Stromal cell of bone marrow (primary cell): ENCODE data around the gene CARS1.
"Not testable (repeated sequence)": the region's sequence is repeated elsewhere in the genome, so short reads cannot be mapped to it uniquely, and the experiment has no call there.

ENCODE experiments used
- DNase-seq: peaks from one replicate; pipeline ENCODE4 v3.0.0-alpha.2; 2012; ENCODE audit warnings: low read depth

CARS1 gene

GRCh38 chr11:3089236-3090061, 32.2 kb upstream of the CARS1 start:
- DNase-seq, result no peak

DNA sequence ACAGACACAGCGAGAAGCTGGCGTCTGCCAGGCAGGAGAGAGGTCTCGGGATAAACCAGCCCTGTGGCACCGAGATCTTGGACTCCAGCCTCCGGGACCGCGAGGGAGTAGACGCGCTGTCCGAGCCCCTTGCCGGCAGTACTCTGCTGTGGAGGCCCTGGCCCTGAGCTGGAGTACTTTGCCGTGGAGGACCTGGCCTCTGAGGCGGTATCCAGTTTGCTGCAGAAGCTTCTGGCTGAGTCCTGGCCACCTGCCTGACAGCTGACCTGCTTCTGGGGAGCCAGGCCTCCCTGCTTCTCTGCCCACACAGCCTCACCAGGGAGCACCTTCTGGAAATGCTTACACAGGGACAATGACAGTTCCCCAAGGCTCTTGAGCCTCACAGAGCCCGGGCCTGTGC, 31.6 kb upstream of the CARS1 start:
- DNase-seq, result no peak

DNA sequence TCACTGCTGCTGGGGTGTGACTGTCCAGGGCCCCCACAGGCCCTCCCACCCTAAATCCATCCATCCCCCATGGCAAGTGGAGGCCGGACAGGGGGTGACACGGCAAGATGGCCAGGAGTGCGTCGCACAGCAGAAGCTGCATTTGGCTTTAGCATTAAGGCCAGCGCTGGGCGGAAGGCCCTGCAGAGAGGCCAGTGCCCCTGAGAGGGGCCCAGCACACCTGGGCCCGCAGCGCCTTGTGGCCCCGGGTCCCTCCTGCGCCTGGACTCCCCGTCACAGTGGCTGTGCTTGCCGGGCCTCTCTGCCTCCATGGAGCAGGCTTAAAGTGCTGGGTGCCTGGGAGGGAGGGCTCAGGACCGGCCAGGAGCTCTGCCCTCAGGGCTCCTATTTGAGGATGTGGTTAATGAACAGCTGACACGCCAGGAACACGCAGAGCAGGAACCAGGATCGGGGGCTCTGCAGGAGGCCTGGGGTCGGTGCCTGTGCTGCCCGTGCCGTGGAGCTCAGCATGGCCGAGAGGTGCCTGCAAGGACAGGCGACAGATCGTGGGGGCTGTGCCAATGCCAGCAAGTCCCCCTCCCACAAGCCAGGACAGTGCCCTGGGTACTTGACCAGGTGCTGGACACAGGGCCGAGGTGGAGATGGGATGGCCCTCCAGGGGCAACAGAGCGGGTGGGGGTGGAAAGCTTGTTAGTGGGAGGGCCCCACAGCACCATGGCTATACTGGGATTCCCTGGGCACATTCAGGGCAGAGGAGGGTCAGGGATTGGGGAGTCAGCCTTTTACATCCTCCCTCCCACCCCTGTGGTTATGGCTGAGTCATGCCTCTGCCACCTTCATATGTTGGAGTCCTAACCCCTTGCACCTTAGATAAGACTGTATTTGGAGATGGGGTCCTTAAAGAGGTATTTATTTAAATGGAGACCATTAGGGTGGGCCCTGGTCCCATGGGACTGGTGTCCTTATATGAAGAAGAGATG, 30.9 kb upstream of the CARS1 start:
- DNase-seq, result no peak

- no peak for DNase-seq
These were observed 30.1 kb upstream of the CARS1 start for GRCh38 chr11:3087373-3087772.

DNA sequence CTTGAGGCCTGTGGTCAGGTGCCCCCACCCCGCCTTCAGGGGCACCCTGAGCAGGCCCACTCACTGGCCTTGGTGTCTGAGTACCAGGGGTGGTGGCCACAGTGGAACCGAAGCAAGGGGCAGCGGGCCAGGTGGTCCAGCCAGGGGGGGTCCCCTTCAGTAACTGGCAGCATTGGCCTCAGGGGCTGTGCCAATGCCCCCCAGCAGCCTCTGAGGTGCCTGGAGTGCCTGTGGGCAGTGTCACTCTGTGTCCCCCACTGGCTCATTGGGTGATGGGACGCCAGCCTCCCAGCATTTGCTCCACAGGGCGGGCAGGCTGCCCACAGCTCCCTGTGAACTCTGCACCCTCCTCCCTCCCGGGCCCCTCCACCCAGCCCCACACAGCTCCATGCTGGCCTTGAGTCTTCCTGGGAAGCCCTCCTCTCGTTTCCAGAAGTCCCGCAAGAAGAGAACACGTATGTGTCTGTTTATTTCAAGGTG, 29.5 kb upstream of the CARS1 start:
- no peak for DNase-seq

DNA sequence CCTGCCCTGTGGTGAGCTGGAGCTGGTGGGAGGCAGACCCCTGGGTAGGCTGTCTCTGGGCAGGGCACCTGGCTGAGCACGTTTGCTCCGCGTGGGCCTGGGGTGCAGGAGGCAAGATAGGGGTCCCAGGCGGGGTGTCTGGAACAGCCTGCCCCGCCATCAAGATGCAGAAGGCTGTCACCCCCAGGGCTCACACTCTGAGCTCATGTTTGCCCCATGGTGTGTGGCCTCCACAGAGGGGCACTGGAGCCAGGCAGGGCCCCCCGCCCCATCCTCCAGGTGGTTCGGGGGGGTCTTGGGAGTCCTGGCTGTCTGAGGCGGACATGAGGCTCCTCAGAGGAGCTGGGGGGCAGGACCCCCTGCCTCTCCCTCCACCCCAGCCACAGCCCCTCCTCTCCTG, 28.9 kb upstream of the CARS1 start:
- no peak for DNase-seq

GRCh38 chr11:3085052-3085451, 27.8 kb upstream of the CARS1 start:
- DNase-seq, result no peak

DNA sequence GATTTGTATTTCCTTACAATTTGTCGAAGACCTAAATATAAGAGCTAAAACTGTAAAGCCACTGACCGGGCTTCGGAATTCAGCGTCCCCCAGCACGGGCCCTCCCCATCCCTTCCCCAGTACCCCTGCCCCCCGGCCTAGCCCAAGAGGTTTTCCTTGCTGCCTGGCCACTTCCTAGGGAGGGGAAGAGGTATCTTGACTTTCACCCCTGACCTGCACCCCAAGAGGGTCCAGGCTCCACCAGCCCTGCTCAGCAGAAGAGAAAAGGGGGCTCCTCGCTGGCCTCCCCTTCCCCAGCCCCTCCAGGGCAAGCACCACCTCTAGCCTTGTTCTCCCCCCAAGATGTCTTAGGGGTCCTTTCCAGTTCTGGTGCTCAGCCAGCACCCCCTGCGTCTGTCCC, 26.1 kb upstream of the CARS1 start:
- no peak for DNase-seq

- no peak for DNase-seq
These were observed 24.1 kb upstream of the CARS1 start for GRCh38 chr11:3081386-3081751.

DNA sequence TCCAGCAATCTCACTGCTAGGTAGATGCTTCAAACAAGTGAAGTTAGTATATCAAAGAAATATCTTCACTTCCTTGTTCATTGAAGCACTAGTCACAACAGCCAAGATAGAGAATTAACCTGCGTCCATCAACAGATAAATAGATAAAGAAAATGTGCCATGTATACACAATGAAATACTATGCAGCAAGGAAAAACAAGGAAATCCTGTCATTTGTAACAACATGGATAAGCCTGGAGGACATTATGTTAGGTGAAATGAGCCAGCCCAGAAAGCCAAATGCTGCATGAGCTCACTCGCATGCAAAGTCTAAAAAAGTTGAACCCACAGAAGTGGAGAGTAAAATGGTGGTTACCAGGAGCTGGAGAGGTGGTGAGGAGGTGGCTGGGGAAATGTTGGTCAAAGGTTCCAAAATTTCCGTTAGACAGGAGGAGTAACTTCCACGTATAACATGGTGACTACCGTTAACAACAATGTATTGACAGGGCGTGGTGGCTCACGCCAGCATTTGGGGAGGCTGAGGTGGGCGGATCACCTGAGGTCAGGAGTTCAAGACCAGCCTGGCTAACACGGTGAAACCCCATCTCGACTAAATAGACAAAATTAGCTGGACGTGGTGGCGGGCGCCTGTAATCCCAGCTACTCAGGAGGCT, 23.6 kb upstream of the CARS1 start:
- no peak for DNase-seq

GRCh38 chr11:3080104-3080503, 22.9 kb upstream of the CARS1 start:
- no peak for DNase-seq

GRCh38 chr11:3077846-3078440, 20.7 kb upstream of the CARS1 start:
- no peak for DNase-seq

DNA sequence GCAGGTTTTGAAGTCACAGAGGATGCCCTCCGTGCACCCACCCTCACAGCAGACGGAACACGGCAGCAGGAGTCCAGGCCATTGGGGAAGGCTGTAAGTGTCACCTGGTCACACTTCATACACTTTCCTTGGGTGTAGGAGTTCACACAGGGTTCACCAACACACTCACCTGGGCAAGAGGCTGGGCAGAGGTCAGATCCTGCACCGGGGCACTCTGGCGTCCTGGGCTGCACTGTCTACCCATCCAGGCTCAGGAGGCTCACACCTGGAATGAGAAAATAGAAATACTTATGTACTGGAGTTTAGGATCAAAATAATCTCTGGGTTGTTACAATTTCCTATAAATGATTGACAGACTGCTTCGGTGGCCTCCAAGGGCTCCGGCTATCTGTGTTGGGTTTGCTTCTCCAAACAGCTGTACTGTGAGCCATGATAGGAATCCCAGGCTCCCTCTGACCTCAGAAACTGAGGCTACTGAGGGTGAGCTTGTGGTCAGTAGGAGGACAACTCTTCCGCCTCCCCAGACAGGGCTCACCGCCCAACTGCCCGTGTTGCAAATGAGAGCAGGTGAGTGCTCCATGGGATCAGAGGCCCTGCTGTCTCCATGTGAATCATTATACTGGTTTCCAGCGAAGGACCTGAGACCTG, 20.1 kb upstream of the CARS1 start:
- DNase-seq, result no peak

GRCh38 chr11:3074912-3075589, 17.8 kb upstream of the CARS1 start:
- DNase-seq, result no peak

DNA sequence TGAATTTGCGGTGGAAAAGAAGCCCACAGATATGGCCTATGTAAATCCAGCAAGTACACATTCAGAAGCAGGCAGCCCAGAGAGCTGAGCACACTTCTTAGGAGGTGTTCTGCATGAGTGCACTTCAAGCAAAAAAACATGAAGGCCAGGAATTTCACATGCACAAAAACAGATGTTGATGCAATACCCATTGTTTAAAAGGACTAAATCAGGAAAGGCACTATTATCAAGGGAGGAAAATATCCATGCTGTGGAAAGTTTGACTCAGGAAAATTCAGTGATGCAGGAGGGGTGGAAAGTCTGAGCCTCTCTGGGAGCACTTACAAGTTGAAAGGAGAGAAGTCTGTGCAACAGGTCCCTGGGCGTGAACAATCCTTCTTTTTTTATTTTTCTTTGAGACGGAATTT, 15.8 kb upstream of the CARS1 start:
- DNase-seq, result peak; percentile 77

- no peak for DNase-seq
These were observed 12.2 kb upstream of the CARS1 start for GRCh38 chr11:3069425-3069824.

- not testable (repeated sequence) for DNase-seq
These were observed 9.1 kb upstream of the CARS1 start for GRCh38 chr11:3066308-3066707.

GRCh38 chr11:3064709-3065108, 7.5 kb upstream of the CARS1 start:
- DNase-seq, result not testable (repeated sequence)

GRCh38 chr11:3063876-3064275, 6.7 kb upstream of the CARS1 start:
- not testable (repeated sequence) for DNase-seq

- DNase-seq, result not testable (repeated sequence)
These were observed 6.2 kb upstream of the CARS1 start for GRCh38 chr11:3063432-3063831.
